Glutamatergic neuron (in vitro differentiated cells): ENCODE measurements around the gene ABLIM1. TPM values are rescaled to one million over a fixed set of nuclear protein-coding genes. Genes with fewer than 3 reads are reported as not detected.

ENCODE experiments used
- DNase-seq: peaks from one replicate; pipeline ENCODE4 v3.0.0; 2022
- H3K27ac Mint-ChIP-seq: one replicate; pipeline ENCODE4 v1.8.0; 2020; ENCODE audit warnings: mild to moderate bottlenecking, mixed read lengths, inconsistent platforms; ENCODE audit not compliant: unreplicated experiment
- H3K27me3 Mint-ChIP-seq: one replicate; pipeline ENCODE4 v1.8.0; 2020; ENCODE audit warnings: mild to moderate bottlenecking, moderate library complexity, mixed read lengths, inconsistent platforms; ENCODE audit not compliant: unreplicated experiment
- H3K36me3 Mint-ChIP-seq: one replicate; pipeline ENCODE4 v1.8.0; 2020; ENCODE audit warnings: mild to moderate bottlenecking, mixed read lengths, inconsistent platforms; ENCODE audit not compliant: unreplicated experiment
- H3K4me1 Mint-ChIP-seq: one replicate; pipeline ENCODE4 v1.8.0; 2020; ENCODE audit warnings: mild to moderate bottlenecking, low read depth, mixed read lengths, inconsistent platforms; ENCODE audit not compliant: unreplicated experiment
- H3K4me3 Mint-ChIP-seq: one replicate; pipeline ENCODE4 v1.8.0; 2020; ENCODE audit warnings: mild to moderate bottlenecking, mixed read lengths, inconsistent platforms; ENCODE audit not compliant: unreplicated experiment
- H3K9me3 Mint-ChIP-seq: one replicate; pipeline ENCODE4 v1.8.0; 2020; ENCODE audit warnings: mild to moderate bottlenecking, moderate library complexity, mixed read lengths, inconsistent platforms; ENCODE audit not compliant: unreplicated experiment
- total RNA-seq: library from RNA; stranded (reverse); fragmentation: NEBNext Ultra II Directional; extraction: Animal tissue kit (Norgen Biotek cat#: 25700); gene quantifications from one replicate; pipeline ENCODE4 v1.2.1, GENCODE V29; 2021; ENCODE audit not compliant: unreplicated experiment
- TF ChIP-seq, protein P1 (sequence below): fragments of 200-600 bp; sonication (generic); IDR thresholded peaks from one replicate; pipeline ENCODE4 v1.5.0; 2021; ENCODE audit not compliant: partially characterized antibody, unreplicated experiment

The ABLIM1 gene
- total RNA-seq, 1 donor from 2014 or later: 25.7 TPM

DNA sequence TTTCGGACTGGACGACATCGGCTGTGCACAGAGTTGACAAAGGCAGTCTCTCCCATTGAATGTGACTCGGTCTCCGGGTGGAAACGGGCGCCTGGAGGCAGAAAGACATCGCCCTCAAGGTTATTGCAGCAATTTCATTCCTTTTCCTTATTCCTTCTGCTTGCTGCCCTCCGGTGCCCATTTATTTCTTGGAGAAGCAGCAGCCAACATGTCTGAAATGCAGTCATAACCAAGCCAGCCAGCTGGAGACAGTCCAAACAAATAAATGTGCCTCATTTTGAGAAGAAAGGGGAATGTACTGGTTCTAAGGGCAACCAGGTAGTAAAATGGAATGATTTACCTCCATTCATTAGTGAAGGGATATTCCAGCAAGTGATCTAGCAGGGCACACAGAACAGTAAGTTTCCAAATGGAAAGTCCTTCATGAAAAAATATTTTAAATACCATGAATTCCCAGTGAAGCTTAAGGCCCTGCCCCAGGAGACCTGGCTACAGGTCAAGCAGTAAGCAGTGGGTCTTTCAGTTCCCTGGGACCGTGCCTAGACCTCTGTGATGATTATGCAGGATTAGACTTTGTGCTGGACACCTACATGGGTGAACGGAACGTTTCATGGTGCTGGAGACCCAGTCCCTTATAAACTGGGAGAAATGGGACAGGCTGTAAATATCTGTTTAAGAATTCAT lies 86.6 kb downstream of the ABLIM1 start:
- Mint-ChIP-seq H3K27me3 (peaks cover 3% of the 10 kb centered on the region), H3K9me3 (no peaks in the 10 kb centered on the region), H3K4me1 (no peaks in the 10 kb centered on the region), H3K27ac (no peak overlapping the region), H3K36me3 (no peaks in the 10 kb centered on the region), H3K4me3 (no peak overlapping the region)
- no peak for DNase-seq
- TF ChIP-seq, protein P1, sequence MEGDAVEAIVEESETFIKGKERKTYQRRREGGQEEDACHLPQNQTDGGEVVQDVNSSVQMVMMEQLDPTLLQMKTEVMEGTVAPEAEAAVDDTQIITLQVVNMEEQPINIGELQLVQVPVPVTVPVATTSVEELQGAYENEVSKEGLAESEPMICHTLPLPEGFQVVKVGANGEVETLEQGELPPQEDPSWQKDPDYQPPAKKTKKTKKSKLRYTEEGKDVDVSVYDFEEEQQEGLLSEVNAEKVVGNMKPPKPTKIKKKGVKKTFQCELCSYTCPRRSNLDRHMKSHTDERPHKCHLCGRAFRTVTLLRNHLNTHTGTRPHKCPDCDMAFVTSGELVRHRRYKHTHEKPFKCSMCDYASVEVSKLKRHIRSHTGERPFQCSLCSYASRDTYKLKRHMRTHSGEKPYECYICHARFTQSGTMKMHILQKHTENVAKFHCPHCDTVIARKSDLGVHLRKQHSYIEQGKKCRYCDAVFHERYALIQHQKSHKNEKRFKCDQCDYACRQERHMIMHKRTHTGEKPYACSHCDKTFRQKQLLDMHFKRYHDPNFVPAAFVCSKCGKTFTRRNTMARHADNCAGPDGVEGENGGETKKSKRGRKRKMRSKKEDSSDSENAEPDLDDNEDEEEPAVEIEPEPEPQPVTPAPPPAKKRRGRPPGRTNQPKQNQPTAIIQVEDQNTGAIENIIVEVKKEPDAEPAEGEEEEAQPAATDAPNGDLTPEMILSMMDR: no peak

DNA sequence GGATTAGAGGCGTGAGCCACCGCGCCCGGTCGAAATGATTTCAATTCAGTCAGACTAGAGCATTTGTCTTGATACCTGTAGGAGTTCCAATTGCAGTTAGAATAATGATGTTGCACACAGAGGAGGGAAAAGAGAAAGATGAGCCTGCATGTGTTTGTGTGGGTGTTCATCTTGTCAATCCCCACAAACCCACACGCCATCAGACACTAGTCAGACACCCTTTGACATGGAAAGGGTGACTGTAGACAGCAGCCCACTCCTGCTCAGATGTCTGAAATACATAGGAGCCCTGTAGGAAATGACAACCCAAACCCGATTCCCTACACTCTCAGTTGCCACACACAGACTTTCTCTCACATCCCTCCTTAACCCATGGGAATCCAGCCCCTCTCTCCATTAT lies 92.0 kb downstream of the ABLIM1 start:
- H3K9me3 Mint-ChIP-seq: peaks cover 2% of the 10 kb centered on the region
- TF ChIP-seq, protein P1: no peak
- no peaks in the 10 kb centered on the region for H3K4me1 Mint-ChIP-seq
- H3K27ac Mint-ChIP-seq: no peak overlapping the region
- no peak for DNase-seq
- peaks cover 3% of the 10 kb centered on the region for H3K27me3 Mint-ChIP-seq
- H3K36me3 Mint-ChIP-seq: no peaks in the 10 kb centered on the region
- H3K4me3 Mint-ChIP-seq: no peak overlapping the region

DNA sequence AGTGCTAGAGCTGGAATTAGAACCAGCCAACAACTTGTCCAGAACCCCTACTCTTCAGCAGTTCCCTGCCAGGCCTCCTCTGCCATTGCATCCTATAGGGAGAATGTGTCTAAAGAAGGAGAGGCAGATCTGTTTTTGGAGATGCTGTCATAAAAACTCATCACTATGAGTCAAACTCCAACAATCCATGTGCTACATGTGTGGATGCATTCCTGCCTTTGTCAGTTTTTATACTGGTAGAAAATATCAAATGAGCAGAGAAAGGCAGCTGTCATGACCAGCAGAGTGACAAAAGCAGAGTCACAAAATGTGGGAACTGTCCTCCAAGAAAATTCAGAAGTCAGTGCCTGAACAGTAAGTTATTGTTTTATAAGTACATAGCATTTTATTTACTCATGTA lies 93.0 kb downstream of the ABLIM1 start:
- H3K27ac Mint-ChIP-seq: no peak overlapping the region
- TF ChIP-seq, protein P1: no peak
- H3K36me3 Mint-ChIP-seq: no peaks in the 10 kb centered on the region
- no peak overlapping the region for H3K4me3 Mint-ChIP-seq
- no peak for DNase-seq
- H3K9me3 Mint-ChIP-seq: peaks cover 2% of the 10 kb centered on the region
- H3K4me1 Mint-ChIP-seq: no peaks in the 10 kb centered on the region
- no peaks in the 10 kb centered on the region for H3K27me3 Mint-ChIP-seq

DNA sequence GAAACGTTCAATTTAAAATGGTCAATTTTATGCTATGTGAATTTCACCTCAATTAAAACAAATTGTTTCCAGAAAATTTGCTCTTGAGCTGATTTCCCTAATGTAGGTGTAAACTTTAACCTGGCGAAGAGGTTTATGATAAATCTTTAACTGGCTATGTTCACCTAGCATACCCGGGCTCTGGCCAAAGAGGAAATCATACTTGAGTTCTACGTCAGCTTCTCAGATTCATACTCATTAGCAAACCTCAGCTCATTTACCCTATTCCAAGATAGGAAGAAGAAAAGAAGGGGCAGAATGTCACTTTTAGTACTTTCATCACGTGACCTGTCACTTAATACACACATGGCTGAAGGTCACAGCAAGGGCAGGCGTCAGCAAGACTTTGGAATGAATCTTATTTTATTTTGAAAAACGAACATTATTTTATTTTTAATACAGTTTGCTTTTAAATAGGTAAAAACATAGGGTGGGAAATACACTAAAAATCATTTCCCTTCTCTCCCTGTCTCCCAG lies 97.0 kb downstream of the ABLIM1 start:
- TF ChIP-seq, protein P1: no peak
- Mint-ChIP-seq H3K27ac (no peak overlapping the region), H3K27me3 (no peaks in the 10 kb centered on the region), H3K36me3 (peaks cover 5% of the 10 kb centered on the region), H3K4me1 (no peaks in the 10 kb centered on the region), H3K9me3 (peaks cover 3% of the 10 kb centered on the region), H3K4me3 (no peak overlapping the region)
- no peak for DNase-seq

DNA sequence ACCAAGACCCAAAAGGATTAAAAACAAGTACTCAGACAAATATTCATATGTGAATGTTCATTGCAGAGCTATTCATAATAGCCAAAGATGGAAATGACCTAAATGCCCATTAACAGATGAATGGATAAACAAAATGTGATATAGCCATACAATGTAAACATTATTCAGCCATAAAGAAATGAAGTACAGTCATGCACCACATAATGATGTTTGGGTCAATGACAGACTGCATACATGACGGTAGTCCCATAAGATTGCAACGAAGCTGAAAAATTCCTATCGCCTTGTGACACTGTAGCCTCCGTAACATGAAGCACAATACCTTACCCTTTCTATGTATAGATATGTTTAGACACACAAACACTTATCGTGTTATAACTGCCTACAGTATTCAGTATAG lies 97.9 kb downstream of the ABLIM1 start:
- Mint-ChIP-seq H3K36me3 (peaks cover 5% of the 10 kb centered on the region), H3K9me3 (peaks cover 3% of the 10 kb centered on the region), H3K27me3 (no peaks in the 10 kb centered on the region), H3K4me3 (no peak overlapping the region), H3K27ac (no peak overlapping the region), H3K4me1 (no peaks in the 10 kb centered on the region)
- DNase-seq: no peak
- TF ChIP-seq, protein P1: no peak
